HepG2 (cell line): ENCODE results near the gene DGCR8. TPM values are rescaled to one million over a fixed set of nuclear protein-coding genes. Genes with fewer than 3 reads are reported as not detected.

Experiments
- ADNP ChIP-seq: sonication (generic); formaldehyde crosslinking; IDR thresholded peaks from 2 replicates; pipeline ENCODE4 v1.4.0; 2020; ENCODE audit warnings: missing genetic modification reagents
- AHR ChIP-seq: IDR thresholded peaks from 2 replicates; pipeline ENCODE4 v1.6.1; 2018; ENCODE audit warnings: missing genetic modification reagents, missing compliant biosample characterization
- ARNT ChIP-seq: fragments of 450-650 bp; IDR thresholded peaks from 2 replicates; pipeline ENCODE4 v1.6.1; 2017
- ATF3 ChIP-seq: sonication (generic); formaldehyde crosslinking; IDR thresholded peaks from 2 replicates; pipeline ENCODE4 v1.4.0; 2020; ENCODE audit warnings: missing genetic modification reagents
- CENPBD1 ChIP-seq: sonication (generic); formaldehyde crosslinking; IDR thresholded peaks from 2 replicates; pipeline ENCODE4 v1.8.0; 2022; ENCODE audit warnings: missing genetic modification reagents, low read depth, mild to moderate bottlenecking, borderline replicate concordance
- EED ChIP-seq: sonication (generic); formaldehyde crosslinking; IDR thresholded peaks from 2 replicates; pipeline ENCODE4 v1.5.0; 2020; ENCODE audit warnings: mild to moderate bottlenecking, missing genetic modification reagents
- ELF3 ChIP-seq: IDR thresholded peaks from 2 replicates; pipeline ENCODE4 v1.6.1; 2016; ENCODE audit warnings: missing genetic modification reagents, missing compliant biosample characterization
- FOXO1 ChIP-seq: sonication (generic); formaldehyde crosslinking; IDR thresholded peaks from 2 replicates; pipeline ENCODE4 v1.4.0; 2020; ENCODE audit warnings: missing genetic modification reagents
- KDM4B ChIP-seq: sonication (generic); formaldehyde crosslinking; IDR thresholded peaks from 2 replicates; pipeline ENCODE4 v1.4.0; 2020; ENCODE audit warnings: missing genetic modification reagents
- MATR3 ChIP-seq: sonication (generic); formaldehyde crosslinking; IDR thresholded peaks from 2 replicates; pipeline ENCODE4 v1.4.0; 2020; ENCODE audit warnings: missing genetic modification reagents
- MBNL3 ChIP-seq: fragments of 250-450 bp; sonication (Bioruptor Pico); conservative IDR thresholded peaks from 2 replicates; pipeline ENCODE4 v1.8.0; 2022; ENCODE audit warnings: mild to moderate bottlenecking, inconsistent platforms
- RCOR2 ChIP-seq: IDR thresholded peaks from 2 replicates; pipeline ENCODE4 v1.6.1; 2016; ENCODE audit warnings: missing biosample characterization, missing genetic modification reagents
- REXO4 ChIP-seq: sonication (generic); formaldehyde crosslinking; IDR thresholded peaks from 2 replicates; pipeline ENCODE4 v1.8.0; 2022; ENCODE audit warnings: missing genetic modification reagents, mild to moderate bottlenecking, borderline replicate concordance
- RNF2 ChIP-seq: fragments of 450-650 bp; conservative IDR thresholded peaks from 2 replicates; pipeline ENCODE4 v1.6.1; 2016; ENCODE audit warnings: low read depth
- SMC3 ChIP-seq: IDR thresholded peaks from 2 replicates; pipeline ENCODE4 v1.6.1; 2011; ENCODE audit warnings: low read length, improper control_type of control experiment
- SRSF4 ChIP-seq: fragments of 200-400 bp; formaldehyde crosslinking; IDR thresholded peaks from one replicate; pipeline ENCODE4 v1.6.1; 2018; ENCODE audit warnings: mild to moderate bottlenecking, low read depth, low read length, moderate library complexity; ENCODE audit not compliant: poor library complexity, severe bottlenecking
- ZNF253 ChIP-seq: sonication (generic); formaldehyde crosslinking; IDR thresholded peaks from 2 replicates; pipeline ENCODE4 v1.8.0; 2022; ENCODE audit warnings: mild to moderate bottlenecking, missing genetic modification reagents, borderline replicate concordance
- ZNF256 ChIP-seq: sonication (generic); formaldehyde crosslinking; conservative IDR thresholded peaks from 2 replicates; pipeline ENCODE4 v1.4.0; 2020; ENCODE audit warnings: missing genetic modification reagents
- ZNF274 ChIP-seq: sonication (generic); formaldehyde crosslinking; IDR thresholded peaks from 2 replicates; pipeline ENCODE4 v1.5.1; 2020; ENCODE audit warnings: mild to moderate bottlenecking, missing genetic modification reagents
- ZNF326 ChIP-seq: sonication (generic); formaldehyde crosslinking; IDR thresholded peaks from 2 replicates; pipeline ENCODE4 v1.4.0; 2020; ENCODE audit warnings: missing genetic modification reagents, borderline replicate concordance
- ZNF557 ChIP-seq: sonication (generic); formaldehyde crosslinking; IDR thresholded peaks from 2 replicates; pipeline ENCODE4 v1.4.0; 2020; ENCODE audit warnings: missing genetic modification reagents
- ZNF567 ChIP-seq: sonication (generic); formaldehyde crosslinking; IDR thresholded peaks from 2 replicates; pipeline ENCODE4 v1.8.1; 2023; ENCODE audit warnings: mild to moderate bottlenecking, missing genetic modification reagents, borderline replicate concordance
- ZNF598 ChIP-seq: sonication (generic); formaldehyde crosslinking; IDR thresholded peaks from 2 replicates; pipeline ENCODE4 v1.5.1; 2020; ENCODE audit warnings: mild to moderate bottlenecking, missing genetic modification reagents, borderline replicate concordance
- ZNF724P ChIP-seq: sonication (generic); formaldehyde crosslinking; IDR thresholded peaks from 2 replicates; pipeline ENCODE4 v1.8.0; 2022; ENCODE audit warnings: missing genetic modification reagents, borderline replicate concordance
- ZNF747 ChIP-seq: sonication (generic); formaldehyde crosslinking; IDR thresholded peaks from 2 replicates; pipeline ENCODE4 v1.8.1; 2023; ENCODE audit warnings: missing genetic modification reagents, mild to moderate bottlenecking, borderline replicate concordance
- ZNF768 ChIP-seq: sonication (generic); formaldehyde crosslinking; IDR thresholded peaks from 2 replicates; pipeline ENCODE4 v1.4.0; 2020; ENCODE audit warnings: missing genetic modification reagents
- ZNF770 ChIP-seq: sonication (generic); formaldehyde crosslinking; IDR thresholded peaks from 2 replicates; pipeline ENCODE4 v1.5.0; 2020; ENCODE audit warnings: mild to moderate bottlenecking, missing genetic modification reagents
- ZSCAN25 ChIP-seq: sonication (generic); formaldehyde crosslinking; IDR thresholded peaks from 2 replicates; pipeline ENCODE4 v1.8.0; 2022; ENCODE audit warnings: mild to moderate bottlenecking, missing genetic modification reagents
- polyA plus RNA-seq, 8 experiments: library from polyadenylated mRNA; depleted of rRNA in 3 of 8; stranded (reverse) in 7 of 8; unstranded in 1 of 8; fragments of >200 nt; fragmentation: Illumina TruSeq in 4 of 8; extraction: Trizol in 4 of 8; gene quantifications; 2 replicates each; pipeline versions ENCODE4 v1.2.1 to v1.2.3, GENCODE V29; 2011 to 2016; ENCODE audit warnings: low read depth in 4 of 8, missing spikeins in 1 of 8, mixed read lengths in 1 of 8; ENCODE audit not compliant: insufficient read depth in 1 of 8
- total RNA-seq, 5 experiments: library from RNA; depleted of rRNA; stranded (reverse); fragments of >200 nt; fragmentation: Illumina TruSeq; extraction: Trizol; gene quantifications; 2 replicates each; pipeline ENCODE4 v1.2.3, GENCODE V29; 2016; ENCODE audit warnings: low read depth in 1 of 5
- TF ChIP-seq, protein P1 (sequence below): sonication (generic); formaldehyde crosslinking; IDR thresholded peaks from 2 replicates; pipeline ENCODE4 v1.8.1; 2023; ENCODE audit warnings: missing genetic modification reagents, mild to moderate bottlenecking, borderline replicate concordance

The DGCR8 gene
- total and polyA plus RNA-seq, 2 of the 13 experiments (the other 11 are each of a cell fraction or from before 2014, with no cell fraction given): 10.2 to 23.2 TPM

DNA sequence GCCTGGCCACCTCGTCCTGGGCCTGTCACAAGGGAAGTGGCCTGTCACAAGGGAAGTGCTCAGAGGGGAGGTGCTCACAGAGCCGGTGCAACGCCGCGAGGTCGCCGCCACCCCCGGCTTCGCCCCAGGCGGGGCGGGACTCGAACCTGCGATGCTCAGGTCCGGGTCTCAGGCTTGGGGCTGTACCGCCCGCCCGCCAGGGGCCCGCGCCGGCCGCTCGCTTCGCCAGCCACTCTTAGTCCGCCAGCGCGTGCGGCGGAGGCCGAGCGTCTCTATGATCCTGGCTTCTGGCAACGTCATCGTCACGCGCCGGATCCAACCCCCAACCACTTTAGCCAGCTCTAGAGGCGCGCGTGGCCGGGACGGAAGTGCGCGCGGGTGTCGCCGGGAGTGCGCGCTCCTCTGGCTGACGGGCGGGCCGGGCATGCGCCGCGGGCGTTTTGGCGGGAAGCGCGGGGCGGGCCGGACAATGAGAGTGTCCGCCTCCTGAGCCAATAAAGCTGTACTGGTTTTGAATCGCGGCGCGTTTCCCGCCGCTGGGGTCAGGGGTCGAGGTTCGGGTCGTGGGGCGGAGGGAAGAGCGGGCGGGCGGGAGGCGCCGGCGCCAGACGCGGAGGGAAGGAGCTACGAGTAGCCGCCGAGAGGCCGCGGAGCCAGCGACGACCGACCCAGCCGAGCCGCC lies 37.1 kb downstream of the DGCR8 start, which contains the start of gene TRMT2A (continued):
- no peak; the same call in 1 of the 2 replicates for TF ChIP-seq ZNF598 (CRISPR knock-in tag)
- TF ChIP-seq RCOR2 (CRISPR knock-in tag): no peak
- no peak for TF ChIP-seq MBNL3
- no peak for TF ChIP-seq ZNF253 (CRISPR knock-in tag)
- peak; percentile 62 for TF ChIP-seq ZNF770
- no peak for TF ChIP-seq CENPBD1
- TF ChIP-seq RNF2: peak; percentile 97
- TF ChIP-seq ADNP (CRISPR knock-in tag): peak; percentile 85
- TF ChIP-seq ATF3 (CRISPR knock-in tag): peak; percentile 52; the same call in 1 of the 2 replicates
- TF ChIP-seq ZNF747 (CRISPR knock-in tag): peak; percentile 62; the same call in 1 of the 2 replicates
- TF ChIP-seq EED (CRISPR knock-in tag): peak; percentile 72
- no peak; the same call in 1 of the 2 replicates for TF ChIP-seq ZNF274 (CRISPR knock-in tag)
- no peak for TF ChIP-seq SMC3
- peak; percentile 42; the same call in 1 of the 2 replicates for TF ChIP-seq ZNF768 (CRISPR knock-in tag)
- TF ChIP-seq ZSCAN25 (CRISPR knock-in tag): no peak
- no peak for TF ChIP-seq SRSF4
- no peak for TF ChIP-seq ARNT
- TF ChIP-seq, protein P1, sequence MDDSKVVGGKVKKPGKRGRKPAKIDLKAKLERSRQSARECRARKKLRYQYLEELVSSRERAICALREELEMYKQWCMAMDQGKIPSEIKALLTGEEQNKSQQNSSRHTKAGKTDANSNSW: no peak
- TF ChIP-seq ZNF724P (CRISPR knock-in tag): 0 out of 2 replicates have a peak, but pooled peaks have one; percentile 58
- no peak for TF ChIP-seq MATR3 (CRISPR knock-in tag)
- no peak for TF ChIP-seq ZNF557 (CRISPR knock-in tag)
- no peak; the same call in 1 of the 2 replicates for TF ChIP-seq ZNF567 (CRISPR knock-in tag)
- TF ChIP-seq KDM4B (CRISPR knock-in tag): 0 out of 2 replicates have a peak, but pooled peaks have one; percentile 50
- no peak for TF ChIP-seq REXO4 (CRISPR knock-in tag)
- no peak for TF ChIP-seq AHR (CRISPR knock-in tag)
- peak; percentile 79; the same call in 1 of the 2 replicates for TF ChIP-seq ELF3
- TF ChIP-seq ZNF256 (CRISPR knock-in tag): no peak
- peak; percentile 66; the same call in 1 of the 2 replicates for TF ChIP-seq FOXO1 (CRISPR knock-in tag)
- TF ChIP-seq ZNF326 (CRISPR knock-in tag): no peak
